Measurements from ENCODE around the gene CACHD1. TPM values are rescaled to one million over a fixed set of nuclear protein-coding genes. Genes with fewer than 3 reads are reported as not detected.

CACHD1 gene
- total and polyA plus RNA-seq, 12 donors = 0.87 to 4.2 (median 2.4) TPM

GRCh38 chr1:64711266-64711665 lies 241.3 kb downstream of the CACHD1 start:
- ATAC-seq = no peak
- intact Hi-C loops (cut with DNase I) = no loop called here
- 43 to 61% methylated on average over 1 of the region's 1 CpG for WGBS, 2 donors
- Histone ChIP-seq H3K27me3 (no peaks in the 10 kb centered on the region), H3K4me1 (no peaks in the 10 kb centered on the region), H3K36me3 (no peaks in the 10 kb centered on the region), H3K4me3 (no peak overlapping the region), H3K9me3 (no peaks in the 10 kb centered on the region), H3K27ac (no peak overlapping the region)
- TF ChIP-seq CTCF (IDR thresholded peaks at IDR 0.05) = no peak
- DNase-seq = no peak

- Histone ChIP-seq H3K36me3 (no peaks in the 10 kb centered on the region), H3K9me3 (no peaks in the 10 kb centered on the region), H3K27ac (no peak overlapping the region), H3K27me3 (no peaks in the 10 kb centered on the region), H3K4me3 (no peak overlapping the region), H3K4me1 (no peaks in the 10 kb centered on the region)
- intact Hi-C loops (cut with DNase I) = no loop called here
- 79 to 81% methylated on average over 2 of the region's 2 CpGs for WGBS, 2 donors
- DNase-seq (no peak), ATAC-seq (no peak)
- no peak for TF ChIP-seq CTCF (IDR thresholded peaks at IDR 0.05)
Observed at GRCh38 chr1:64712049-64712448, 242.1 kb downstream of the CACHD1 start.

- intact Hi-C loops (cut with DNase I) = no loop called here
- no peak for TF ChIP-seq CTCF (IDR thresholded peaks at IDR 0.05)
- no peaks in the 10 kb centered on the region for H3K36me3 ChIP-seq
- DNase-seq (no peak), ATAC-seq (no peak)
- no peaks in the 10 kb centered on the region for H3K4me1 ChIP-seq
- H3K4me3 ChIP-seq = no peak overlapping the region
- no peaks in the 10 kb centered on the region for H3K27me3 ChIP-seq
- WGBS, 2 donors = 53 to 55% methylated on average over 2 of the region's 2 CpGs
- H3K9me3 ChIP-seq = peaks cover 0 to 7% (median 0%) of the 10 kb centered on the region in 11 donors
- no peak overlapping the region for H3K27ac ChIP-seq
Observed at GRCh38 chr1:64715186-64715585, 245.3 kb downstream of the CACHD1 start.

GRCh38 chr1:64721135-64721534 lies 251.2 kb downstream of the CACHD1 start:
- no peaks in the 10 kb centered on the region for H3K4me1 ChIP-seq
- no peak for DNase-seq
- no peak for TF ChIP-seq CTCF (IDR thresholded peaks at IDR 0.05)
- H3K27me3 ChIP-seq = peaks cover 0 to 15% (median 0%) of the 10 kb centered on the region in 7 donors
- WGBS, 2 donors = 72 to 75% methylated on average over 2 of the region's 2 CpGs
- H3K9me3 ChIP-seq = peaks cover 0 to 7% (median 0%) of the 10 kb centered on the region in 11 donors
- peak in 4 of 8 donors; percentile 8 to 39 (median 24) for ATAC-seq
- H3K27ac ChIP-seq = peak overlapping the region in 2 of 10 donors; percentile 26 to 37
- H3K4me3 ChIP-seq = no peak overlapping the region
- no peaks in the 10 kb centered on the region for H3K36me3 ChIP-seq
- intact Hi-C loops (cut with DNase I) = no loop called here
